Lower lobe of right lung (tissue), 2 donors: Measurements from ENCODE around the gene AGA. TPM values are rescaled to one million over a fixed set of nuclear protein-coding genes. Genes with fewer than 3 reads are reported as not detected.

Experiments
- ATAC-seq, 2 donors: fragments of 200-7000 bp; cut with Tn5 transposase; one replicate each; pipeline ENCODE4 v1.9.1; 2020 to 2022; ENCODE audit warnings: mild to moderate bottlenecking in 2 of 2, moderate library complexity in 2 of 2
- DNase-seq: peaks from one replicate; pipeline ENCODE4 v3.0.0-alpha.2; 2020
- H3K27ac ChIP-seq: fragments of 200-600 bp; one replicate; pipeline ENCODE4 v1.8.0; 2022
- H3K27me3 ChIP-seq: fragments of 200-600 bp; one replicate; pipeline ENCODE4 v1.8.0; 2022; ENCODE audit warnings: low read depth
- H3K36me3 ChIP-seq: fragments of 200-600 bp; one replicate; pipeline ENCODE4 v1.8.0; 2022; ENCODE audit warnings: mild to moderate bottlenecking
- H3K4me1 ChIP-seq: fragments of 200-600 bp; one replicate; pipeline ENCODE4 v1.8.0; 2022
- H3K4me3 ChIP-seq: fragments of 200-600 bp; one replicate; pipeline ENCODE4 v1.8.0; 2022; ENCODE audit warnings: mild to moderate bottlenecking
- H3K9me3 ChIP-seq: fragments of 200-600 bp; one replicate; pipeline ENCODE4 v1.8.0; 2022
- CTCF ChIP-seq: fragments of 200-600 bp; IDR thresholded peaks from one replicate; pipeline ENCODE4 v1.8.0; 2022; ENCODE audit warnings: antibody characterized with exemption, mild to moderate bottlenecking
- intact Hi-C: fragments of 100-400 bp; cut with DNase I; formaldehyde crosslinking; loops from one replicate; pipeline ENCODE4 v1.11.0; 2022
- total RNA-seq: library from RNA; stranded (reverse); fragmentation: NEBNext Ultra II Directional; extraction: Animal tissue kit (Norgen Biotek cat#: 25700); gene quantifications from one replicate; pipeline ENCODE4 v1.2.1, GENCODE V29; 2021
- donor health status: DM: no; HTN: yes; CAD: no; lungs with severe emphysema.

Gene AGA
- total RNA-seq, 1 donor from 2014 or later, result 29.8 TPM

GRCh38 chr4:177479063-177479462, 36.8 kb upstream of the AGA start:
- Histone ChIP-seq H3K4me3 (no peak overlapping the region), H3K9me3 (no peaks in the 10 kb centered on the region), H3K27ac (no peak overlapping the region), H3K36me3 (no peaks in the 10 kb centered on the region), H3K4me1 (no peaks in the 10 kb centered on the region), H3K27me3 (no peaks in the 10 kb centered on the region)
- TF ChIP-seq CTCF, result no peak
- DNase-seq (no peak), ATAC-seq (no peak)
- intact Hi-C loops, result no loop called here

GRCh38 chr4:177478496-177478895, 36.3 kb upstream of the AGA start:
- intact Hi-C loops, result no loop called here
- ATAC-seq (no peak), DNase-seq (no peak)
- Histone ChIP-seq H3K27me3 (no peaks in the 10 kb centered on the region), H3K27ac (no peak overlapping the region), H3K9me3 (no peaks in the 10 kb centered on the region), H3K4me3 (no peak overlapping the region), H3K4me1 (no peaks in the 10 kb centered on the region), H3K36me3 (no peaks in the 10 kb centered on the region)
- TF ChIP-seq CTCF, result no peak

GRCh38 chr4:177473991-177474390, 31.8 kb upstream of the AGA start:
- H3K36me3 ChIP-seq, result no peaks in the 10 kb centered on the region
- intact Hi-C loops, result no loop called here
- no peak overlapping the region for H3K27ac ChIP-seq
- no peak overlapping the region for H3K4me3 ChIP-seq
- ATAC-seq (no peak), DNase-seq (no peak)
- no peaks in the 10 kb centered on the region for H3K9me3 ChIP-seq
- H3K4me1 ChIP-seq, result no peaks in the 10 kb centered on the region
- TF ChIP-seq CTCF, result no peak
- H3K27me3 ChIP-seq, result no peaks in the 10 kb centered on the region

GRCh38 chr4:177464026-177464425, 21.8 kb upstream of the AGA start:
- no peak for TF ChIP-seq CTCF
- intact Hi-C loops, result no loop called here
- DNase-seq, result no peak
- H3K36me3 ChIP-seq, result no peaks in the 10 kb centered on the region
- H3K27ac ChIP-seq, result no peak overlapping the region
- no peak for ATAC-seq
- no peak overlapping the region for H3K4me3 ChIP-seq
- no peaks in the 10 kb centered on the region for H3K27me3 ChIP-seq
- H3K4me1 ChIP-seq, result no peaks in the 10 kb centered on the region
- no peaks in the 10 kb centered on the region for H3K9me3 ChIP-seq

- H3K27me3 ChIP-seq, result no peaks in the 10 kb centered on the region
- no peaks in the 10 kb centered on the region for H3K36me3 ChIP-seq
- H3K9me3 ChIP-seq, result no peaks in the 10 kb centered on the region
- no peak for TF ChIP-seq CTCF
- DNase-seq (no peak), ATAC-seq (no peak)
- no peak overlapping the region for H3K27ac ChIP-seq
- intact Hi-C loops, result no loop called here
- H3K4me3 ChIP-seq, result no peak overlapping the region
- H3K4me1 ChIP-seq, result no peaks in the 10 kb centered on the region
Measured at GRCh38 chr4:177461606-177462005, 19.4 kb upstream of the AGA start.

GRCh38 chr4:177460460-177460859, 18.2 kb upstream of the AGA start:
- Histone ChIP-seq H3K36me3 (no peaks in the 10 kb centered on the region), H3K27ac (no peak overlapping the region), H3K9me3 (no peaks in the 10 kb centered on the region), H3K27me3 (no peaks in the 10 kb centered on the region), H3K4me3 (no peak overlapping the region), H3K4me1 (no peaks in the 10 kb centered on the region)
- no peak for TF ChIP-seq CTCF
- ATAC-seq, result no peak
- DNase-seq, result no peak
- intact Hi-C loops, result no loop called here
